GM12878 (cell line): ENCODE data around the gene BRCA1.
"Not testable (repeated sequence)": the region's sequence is repeated elsewhere in the genome, so short reads cannot be mapped to it uniquely, and the experiment has no call there.

Source experiments
- CHD4 ChIP-seq: fragments of 200-600 bp; sonication (generic); IDR thresholded peaks from 2 replicates; pipeline ENCODE4 v1.6.1; 2016; ENCODE audit warnings: mild to moderate bottlenecking
- EZH2 ChIP-seq: IDR thresholded peaks from 2 replicates; pipeline ENCODE4 v1.6.1; 2012; ENCODE audit warnings: low read depth, mild to moderate bottlenecking, control low read depth, inconsistent platforms, low read length, borderline replicate concordance; ENCODE audit not compliant: control insufficient read depth
- JUND ChIP-seq: IDR thresholded peaks from 2 replicates; pipeline ENCODE4 v1.6.1; 2012; ENCODE audit warnings: low read depth, mild to moderate bottlenecking, low read length, improper control_type of control experiment, moderate library complexity
- NR2C2 ChIP-seq: IDR thresholded peaks from 2 replicates; pipeline ENCODE4 v1.6.1; 2011; ENCODE audit warnings: borderline replicate concordance, low read depth; ENCODE audit not compliant: control insufficient read depth, insufficient read length
- TF ChIP-seq, protein P1 (sequence below), 3 experiments: IDR thresholded peaks in 2 of 3; conservative IDR thresholded peaks in 1 of 3; 2 replicates each; pipeline ENCODE4 v1.5.1; 2011; ENCODE audit warnings: low read depth in 3 of 3, low read length in 3 of 3, mild to moderate bottlenecking in 3 of 3, control low read depth in 2 of 3, moderate library complexity in 2 of 3, inconsistent platforms in 1 of 3, mixed read lengths in 1 of 3; ENCODE audit not compliant: control insufficient read depth in 2 of 3, insufficient read depth in 1 of 3; ENCODE audit errors: extremely low read depth in 1 of 3
- TF ChIP-seq, protein P2 (sequence below): fragments of 450-650 bp; IDR thresholded peaks from 2 replicates; pipeline ENCODE4 v1.6.1; 2017; ENCODE audit warnings: mild to moderate bottlenecking, low read depth, inconsistent platforms; ENCODE audit not compliant: poor library complexity, severe bottlenecking

DNA sequence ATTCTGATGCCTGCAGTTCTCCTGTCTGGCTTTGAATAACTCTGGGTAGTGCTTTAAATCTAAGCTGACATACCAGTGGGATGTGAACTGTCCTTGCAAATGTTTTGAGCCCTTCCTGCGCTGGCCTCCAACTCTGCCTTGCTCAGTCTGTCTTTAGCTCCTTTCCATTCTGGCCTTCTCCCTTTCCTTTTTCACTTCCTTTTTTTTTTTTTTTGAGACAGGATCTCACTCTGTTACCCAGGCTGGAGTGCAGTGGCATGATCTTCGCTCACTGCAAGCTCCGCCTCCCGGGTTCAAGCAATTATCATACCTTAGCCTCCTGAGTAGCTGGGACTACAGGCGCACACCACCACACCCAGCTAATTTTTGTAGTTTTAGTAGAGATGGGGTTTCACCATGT, 8.3 kb upstream of the BRCA1 start:
- TF ChIP-seq, protein P1, sequence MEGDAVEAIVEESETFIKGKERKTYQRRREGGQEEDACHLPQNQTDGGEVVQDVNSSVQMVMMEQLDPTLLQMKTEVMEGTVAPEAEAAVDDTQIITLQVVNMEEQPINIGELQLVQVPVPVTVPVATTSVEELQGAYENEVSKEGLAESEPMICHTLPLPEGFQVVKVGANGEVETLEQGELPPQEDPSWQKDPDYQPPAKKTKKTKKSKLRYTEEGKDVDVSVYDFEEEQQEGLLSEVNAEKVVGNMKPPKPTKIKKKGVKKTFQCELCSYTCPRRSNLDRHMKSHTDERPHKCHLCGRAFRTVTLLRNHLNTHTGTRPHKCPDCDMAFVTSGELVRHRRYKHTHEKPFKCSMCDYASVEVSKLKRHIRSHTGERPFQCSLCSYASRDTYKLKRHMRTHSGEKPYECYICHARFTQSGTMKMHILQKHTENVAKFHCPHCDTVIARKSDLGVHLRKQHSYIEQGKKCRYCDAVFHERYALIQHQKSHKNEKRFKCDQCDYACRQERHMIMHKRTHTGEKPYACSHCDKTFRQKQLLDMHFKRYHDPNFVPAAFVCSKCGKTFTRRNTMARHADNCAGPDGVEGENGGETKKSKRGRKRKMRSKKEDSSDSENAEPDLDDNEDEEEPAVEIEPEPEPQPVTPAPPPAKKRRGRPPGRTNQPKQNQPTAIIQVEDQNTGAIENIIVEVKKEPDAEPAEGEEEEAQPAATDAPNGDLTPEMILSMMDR (IDR thresholded peaks at IDR 0.05 in 2 of 3, conservative IDR thresholded peaks at IDR 0.05 in 1 of 3; ENCODE audit: control insufficient read depth in 2 of 3, extremely low read depth in 1 of 3, insufficient read depth in 1 of 3, low read depth in 3 of 3, low read length in 3 of 3), result not testable (repeated sequence)
- TF ChIP-seq NR2C2, EZH2, CHD4, JUND: not testable (repeated sequence)
- TF ChIP-seq, protein P2, sequence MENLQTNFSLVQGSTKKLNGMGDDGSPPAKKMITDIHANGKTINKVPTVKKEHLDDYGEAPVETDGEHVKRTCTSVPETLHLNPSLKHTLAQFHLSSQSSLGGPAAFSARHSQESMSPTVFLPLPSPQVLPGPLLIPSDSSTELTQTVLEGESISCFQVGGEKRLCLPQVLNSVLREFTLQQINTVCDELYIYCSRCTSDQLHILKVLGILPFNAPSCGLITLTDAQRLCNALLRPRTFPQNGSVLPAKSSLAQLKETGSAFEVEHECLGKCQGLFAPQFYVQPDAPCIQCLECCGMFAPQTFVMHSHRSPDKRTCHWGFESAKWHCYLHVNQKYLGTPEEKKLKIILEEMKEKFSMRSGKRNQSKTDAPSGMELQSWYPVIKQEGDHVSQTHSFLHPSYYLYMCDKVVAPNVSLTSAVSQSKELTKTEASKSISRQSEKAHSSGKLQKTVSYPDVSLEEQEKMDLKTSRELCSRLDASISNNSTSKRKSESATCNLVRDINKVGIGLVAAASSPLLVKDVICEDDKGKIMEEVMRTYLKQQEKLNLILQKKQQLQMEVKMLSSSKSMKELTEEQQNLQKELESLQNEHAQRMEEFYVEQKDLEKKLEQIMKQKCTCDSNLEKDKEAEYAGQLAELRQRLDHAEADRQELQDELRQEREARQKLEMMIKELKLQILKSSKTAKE, result not testable (repeated sequence)
